IMR-90 (cell line): Measurements from ENCODE around the gene HOXA10. TPM values are rescaled to one million over a fixed set of nuclear protein-coding genes. Genes with fewer than 3 reads are reported as not detected.
A peak's percentile ranks its signal among the peaks of the same experiment; 100 is the strongest.

ENCODE experiments used
- CTCF ChIP-seq: conservative IDR thresholded peaks from 2 replicates; pipeline ENCODE4 v1.5.1; 2012; ENCODE audit warnings: mild to moderate bottlenecking, low read depth, low read length, improper control_type of control experiment
- polyA plus RNA-seq, 3 experiments: library from polyadenylated mRNA; depleted of rRNA; stranded (reverse); fragments of >200 nt; gene quantifications; 2 replicates each; pipeline ENCODE4 v1.2.3, GENCODE V29; 2012; ENCODE audit warnings: low replicate concordance in 1 of 3
- total RNA-seq: library from RNA; depleted of rRNA; stranded (reverse); fragments of >200 nt; gene quantifications from 2 replicates; pipeline ENCODE4 v1.2.3, GENCODE V29; 2012

The HOXA10 gene
- total and polyA plus RNA-seq, 2 of the 4 experiments (the other 2 are of a cell fraction) = 0.10 to 0.18 TPM

- TF ChIP-seq CTCF = peak; percentile 39
Measured at GRCh38 chr7:27129729-27130539, 44.2 kb downstream of the HOXA10 start (continued).
